Neuronal stem cell (in vitro differentiated cells): ENCODE results near the gene CNIH3.

Experiments used
- DNase-seq: peaks from one replicate; pipeline ENCODE4 v3.0.0-alpha.2; 2013; ENCODE audit warnings: low spot score
- H2AFZ ChIP-seq: one replicate; pipeline ENCODE4 v1.6.1; 2013; ENCODE audit warnings: mild to moderate bottlenecking, low read length, inconsistent platforms
- H2AK5ac ChIP-seq: 2 replicates; pipeline ENCODE4 v1.6.1; 2013; ENCODE audit warnings: low read depth, mild to moderate bottlenecking, inconsistent platforms, low read length, moderate library complexity, mixed read lengths
- H2BK120ac ChIP-seq: 2 replicates; pipeline ENCODE4 v1.6.1; 2013; ENCODE audit warnings: low read depth, mild to moderate bottlenecking, inconsistent platforms, low read length, moderate library complexity, mixed read lengths
- H2BK12ac ChIP-seq: one replicate; pipeline ENCODE4 v1.6.1; 2013; ENCODE audit warnings: low read length, inconsistent platforms
- H2BK15ac ChIP-seq: 2 replicates; pipeline ENCODE4 v1.6.1; 2013; ENCODE audit warnings: mild to moderate bottlenecking, low read length, inconsistent platforms, mixed read lengths
- H2BK5ac ChIP-seq: one replicate; pipeline ENCODE4 v1.6.1; 2013; ENCODE audit warnings: inconsistent platforms, mild to moderate bottlenecking, low read length, moderate library complexity
- H3K14ac ChIP-seq: one replicate; pipeline ENCODE4 v1.6.1; 2013; ENCODE audit warnings: low read length, inconsistent platforms
- H3K18ac ChIP-seq: 2 replicates; pipeline ENCODE4 v1.6.1; 2013; ENCODE audit warnings: low read length, inconsistent platforms
- H3K23ac ChIP-seq: 2 replicates; pipeline ENCODE4 v1.6.1; 2013; ENCODE audit warnings: low read depth, mild to moderate bottlenecking, mixed read lengths, low read length, inconsistent platforms; ENCODE audit not compliant: poor library complexity
- H3K27ac ChIP-seq: replicated peaks from 3 replicates; pipeline ENCODE4 v1.5.1; 2013; ENCODE audit warnings: low read length, inconsistent platforms
- H3K27me3 ChIP-seq, 3 experiments: 2 replicates each; pipeline ENCODE4 v1.6.1; 2013; ENCODE audit warnings: low read length in 3 of 3, mild to moderate bottlenecking in 2 of 3, inconsistent platforms in 1 of 3, low read depth in 1 of 3, mixed read lengths in 1 of 3, moderate library complexity in 1 of 3; ENCODE audit not compliant: control insufficient read depth in 3 of 3, insufficient read depth in 3 of 3
- H3K36me3 ChIP-seq, 2 donors: replicated peaks in 1 of 2; 2 replicates each; pipeline ENCODE4 v1.6.1; 2013; ENCODE audit warnings: low read length in 2 of 2; ENCODE audit not compliant: control insufficient read depth in 2 of 2, insufficient read depth in 2 of 2
- H3K4ac ChIP-seq: 2 replicates; pipeline ENCODE4 v1.6.1; 2013; ENCODE audit warnings: inconsistent platforms, mild to moderate bottlenecking, low read length, moderate library complexity
- H3K4me1 ChIP-seq, 2 donors: 1 replicate in 1 of 2; 2 replicates in 1 of 2; pipeline ENCODE4 v1.6.1; 2013; ENCODE audit warnings: low read length in 2 of 2, low read depth in 1 of 2; ENCODE audit not compliant: control insufficient read depth in 2 of 2, insufficient read depth in 1 of 2
- H3K4me2 ChIP-seq: one replicate; pipeline ENCODE4 v1.6.1; 2013; ENCODE audit warnings: mild to moderate bottlenecking, low read length, inconsistent platforms; ENCODE audit not compliant: insufficient read depth, poor library complexity, severe bottlenecking
- H3K4me3 ChIP-seq, 2 donors: 2 replicates each; pipeline ENCODE4 v1.5.1; 2013; ENCODE audit warnings: low read length in 2 of 2, mild to moderate bottlenecking in 2 of 2, inconsistent platforms in 1 of 2, moderate library complexity in 1 of 2
- H3K79me1 ChIP-seq: one replicate; pipeline ENCODE4 v1.6.1; 2013; ENCODE audit warnings: low read depth, mild to moderate bottlenecking, inconsistent platforms, low read length, moderate library complexity
- H3K9ac ChIP-seq: one replicate; pipeline ENCODE4 v1.6.1; 2013; ENCODE audit warnings: mild to moderate bottlenecking, low read depth, low read length, inconsistent platforms; ENCODE audit not compliant: poor library complexity
- H3K9me3 ChIP-seq, 2 donors: replicated peaks in 1 of 2; 2 replicates each; pipeline versions ENCODE3 to v1.6.1; 2013; ENCODE audit warnings: low read length in 2 of 2, mild to moderate bottlenecking in 2 of 2, inconsistent platforms in 1 of 2, low read depth in 1 of 2, mixed read lengths in 1 of 2, moderate library complexity in 1 of 2; ENCODE audit not compliant: control insufficient read depth in 2 of 2, insufficient read depth in 1 of 2
- H4K8ac ChIP-seq: one replicate; pipeline ENCODE4 v1.6.1; 2013; ENCODE audit warnings: low read depth, mild to moderate bottlenecking, inconsistent platforms, low read length, moderate library complexity
- H4K91ac ChIP-seq: one replicate; pipeline ENCODE4 v1.6.1; 2013; ENCODE audit warnings: low read length, low read depth, mild to moderate bottlenecking, inconsistent platforms; ENCODE audit not compliant: poor library complexity
- WGBS, 2 donors: extraction: QIAGEN DNeasy Blood & Tissue Kit; methylation state at CpG; one replicate each; pipeline ENCODE4 v1.1.7; 2013; ENCODE audit warnings: missing lambda C conversion rate in 2 of 2, mixed read lengths in 1 of 2; ENCODE audit not compliant: insufficient read length in 2 of 2, insufficient replicate concordance in 1 of 2; ENCODE audit errors: extremely low coverage in 2 of 2; 5-methylcytosine and 5-hydroxymethylcytosine counted together

The CNIH3 gene

DNA sequence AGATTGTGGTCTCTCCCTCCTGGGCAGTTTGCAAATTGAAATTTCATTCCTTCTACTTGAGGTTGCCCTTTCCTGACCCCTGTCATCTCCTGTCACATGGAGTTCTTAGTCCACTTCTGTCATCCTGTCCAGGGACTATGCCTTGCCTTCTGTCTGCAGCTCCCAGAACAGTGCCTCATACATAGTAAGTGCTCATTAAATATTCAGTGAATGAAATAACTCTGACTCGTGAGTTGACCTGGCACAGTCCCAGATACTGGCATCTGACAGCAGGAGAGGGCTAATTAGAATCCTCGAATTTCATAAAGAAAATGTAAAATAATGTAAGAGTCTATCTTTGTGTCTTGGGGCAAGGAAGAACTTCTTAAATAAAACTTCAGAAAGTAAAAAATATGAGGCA lies 50.8 kb downstream of the CNIH3 start:
- Histone ChIP-seq H3K36me3 (no peaks in the 10 kb centered on the region), H3K27me3 (no peaks in the 10 kb centered on the region), H3K14ac (no peak overlapping the region), H2BK5ac (no peak overlapping the region), H3K4me1 (peaks cover 0 to 3% of the 10 kb centered on the region in 2 donors), H2AFZ (no peak overlapping the region), H3K4me2 (no peak overlapping the region), H3K79me1 (no peaks in the 10 kb centered on the region), H2BK15ac (no peak overlapping the region), H3K23ac (no peak overlapping the region), H3K27ac (no peak overlapping the region), H3K4me3 (no peak overlapping the region), H3K18ac (no peak overlapping the region), H2BK120ac (no peak overlapping the region), H4K91ac (no peak overlapping the region), H4K8ac (no peak overlapping the region), H2AK5ac (no peak overlapping the region), H2BK12ac (no peak overlapping the region), H3K9ac (no peak overlapping the region), H3K9me3 (peaks cover 0 to 2% of the 10 kb centered on the region in 2 donors), H3K4ac (no peak overlapping the region)
- WGBS, 2 donors, result no CpG with 5 or more reads among the region's 2 CpGs
- no peak for DNase-seq

DNA sequence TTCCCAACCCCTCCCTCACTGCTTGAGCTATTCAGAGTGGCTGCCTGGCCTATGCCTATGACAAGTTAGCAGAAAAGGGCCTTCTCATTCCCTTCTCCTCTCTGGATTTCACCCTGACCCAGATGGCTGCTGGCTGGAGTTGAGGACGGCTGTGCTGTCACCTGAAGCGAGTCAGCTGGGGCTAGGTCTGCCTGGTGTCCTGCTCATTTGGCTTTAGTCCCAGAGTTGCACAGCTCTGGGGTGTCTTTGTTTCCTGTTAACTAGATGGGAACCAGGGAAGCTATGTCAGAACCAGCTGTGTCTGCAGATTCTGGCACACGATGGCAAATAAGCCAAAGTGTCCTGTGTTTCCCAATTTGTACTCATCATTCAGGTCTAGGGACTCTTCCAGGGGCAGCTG lies 52.9 kb downstream of the CNIH3 start:
- H2BK15ac ChIP-seq, result no peak overlapping the region
- H3K4me2 ChIP-seq, result no peak overlapping the region
- H3K27ac ChIP-seq, result no peak overlapping the region
- no peak overlapping the region for H4K8ac ChIP-seq
- H3K9me3 ChIP-seq, result peaks cover 0 to 2% of the 10 kb centered on the region in 2 donors
- H3K18ac ChIP-seq, result no peak overlapping the region
- no peak overlapping the region for H3K23ac ChIP-seq
- H3K27me3 ChIP-seq, result no peaks in the 10 kb centered on the region
- no peaks in the 10 kb centered on the region for H3K79me1 ChIP-seq
- H2AFZ ChIP-seq, result no peak overlapping the region
- H3K14ac ChIP-seq, result no peak overlapping the region
- no peak overlapping the region for H3K9ac ChIP-seq
- no peak for DNase-seq
- no peak overlapping the region for H4K91ac ChIP-seq
- H2BK120ac ChIP-seq, result no peak overlapping the region
- H3K4ac ChIP-seq, result no peak overlapping the region
- WGBS, 2 donors, result no CpG with 5 or more reads among the region's 3 CpGs
- H3K36me3 ChIP-seq, result no peaks in the 10 kb centered on the region
- H2AK5ac ChIP-seq, result no peak overlapping the region
- H2BK5ac ChIP-seq, result no peak overlapping the region
- no peak overlapping the region for H2BK12ac ChIP-seq
- H3K4me3 ChIP-seq, result no peak overlapping the region
- H3K4me1 ChIP-seq, result peaks cover 0 to 3% of the 10 kb centered on the region in 2 donors

DNA sequence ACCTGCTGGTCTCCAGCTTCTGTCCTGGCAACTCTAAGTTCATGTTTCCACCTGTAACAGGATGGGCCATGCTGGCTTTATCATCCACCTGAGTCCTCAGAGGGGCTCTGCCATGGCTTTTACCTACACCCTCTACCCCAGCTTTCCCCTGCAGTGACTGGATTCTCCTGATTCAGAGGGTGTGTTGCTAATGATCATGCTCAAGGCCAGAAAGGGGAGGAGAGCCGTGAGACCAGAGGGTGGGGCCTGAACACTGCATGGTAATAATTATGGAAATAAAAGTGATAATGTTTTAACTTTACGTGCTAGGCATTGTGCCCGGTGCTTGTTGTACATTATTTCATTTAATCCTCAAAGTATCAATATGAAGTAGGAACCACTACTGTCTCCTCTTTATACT lies 53.3 kb downstream of the CNIH3 start:
- no peak overlapping the region for H3K9ac ChIP-seq
- H2BK15ac ChIP-seq, result no peak overlapping the region
- no peak overlapping the region for H4K8ac ChIP-seq
- no peak overlapping the region for H2BK120ac ChIP-seq
- no peak overlapping the region for H3K14ac ChIP-seq
- H3K79me1 ChIP-seq, result no peaks in the 10 kb centered on the region
- no peak overlapping the region for H3K4ac ChIP-seq
- peaks cover 0 to 3% of the 10 kb centered on the region in 2 donors for H3K4me1 ChIP-seq
- H2BK12ac ChIP-seq, result no peak overlapping the region
- H3K27ac ChIP-seq, result no peak overlapping the region
- no peak overlapping the region for H3K18ac ChIP-seq
- H2AFZ ChIP-seq, result no peak overlapping the region
- no peak overlapping the region for H2AK5ac ChIP-seq
- no peaks in the 10 kb centered on the region for H3K27me3 ChIP-seq
- H3K4me3 ChIP-seq, result no peak overlapping the region
- peaks cover 0 to 2% of the 10 kb centered on the region in 2 donors for H3K9me3 ChIP-seq
- no peak overlapping the region for H3K23ac ChIP-seq
- no peaks in the 10 kb centered on the region for H3K36me3 ChIP-seq
- WGBS, 2 donors, result no CpG with 5 or more reads among the region's 3 CpGs
- no peak overlapping the region for H4K91ac ChIP-seq
- H2BK5ac ChIP-seq, result no peak overlapping the region
- H3K4me2 ChIP-seq, result no peak overlapping the region
- no peak for DNase-seq

DNA sequence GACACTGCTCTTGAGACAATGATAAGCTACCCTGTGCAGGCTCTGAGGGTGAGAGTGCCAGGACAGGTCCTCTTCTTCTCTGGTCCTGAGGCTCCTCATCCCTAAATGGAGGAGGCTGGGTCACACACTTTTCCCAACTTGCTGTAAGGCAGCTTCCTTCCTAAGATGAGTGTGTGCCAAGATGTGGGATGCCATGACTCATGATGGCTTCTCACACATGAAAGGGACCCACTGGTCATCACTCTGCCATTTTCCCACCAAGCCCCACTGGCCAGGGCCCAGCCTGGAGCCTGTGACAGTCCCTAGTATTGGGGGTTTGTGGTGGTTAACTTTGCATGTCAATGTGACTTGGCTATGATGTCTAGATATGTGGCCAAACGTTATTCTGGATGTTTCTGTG lies 54.4 kb downstream of the CNIH3 start:
- Histone ChIP-seq H3K23ac (no peak overlapping the region), H3K4ac (no peak overlapping the region), H2BK12ac (no peak overlapping the region), H3K9me3 (peaks cover 0 to 2% of the 10 kb centered on the region in 2 donors), H3K79me1 (no peaks in the 10 kb centered on the region), H3K18ac (no peak overlapping the region), H2BK5ac (no peak overlapping the region), H3K14ac (no peak overlapping the region), H2BK15ac (no peak overlapping the region), H2AK5ac (no peak overlapping the region), H3K36me3 (no peaks in the 10 kb centered on the region), H3K9ac (no peak overlapping the region), H4K8ac (no peak overlapping the region), H3K4me3 (peak overlapping the region in 1 of 2 donors; percentile 36), H2BK120ac (no peak overlapping the region), H3K4me1 (peaks cover 1 to 3% of the 10 kb centered on the region in 2 donors), H3K4me2 (no peak overlapping the region), H4K91ac (no peak overlapping the region), H3K27me3 (no peaks in the 10 kb centered on the region), H2AFZ (no peak overlapping the region), H3K27ac (no peak overlapping the region)
- no CpG with 5 or more reads among the region's 1 CpG for WGBS, 2 donors
- no peak for DNase-seq
